ENCODE results near the gene ITGB1.
"Not testable (repeated sequence)": the region's sequence is repeated elsewhere in the genome, so short reads cannot be mapped to it uniquely, and the experiment has no call there.

ITGB1 gene

GRCh38 chr10:32901815-32902214, 56.2 kb downstream of the ITGB1 start:
- CTCF ChIA-PET = no interaction called here
- Histone ChIP-seq H3K27me3 (replicated peaks in 2 of 5; ENCODE audit: control insufficient read depth in 4 of 5, insufficient read depth in 5 of 5, low read length in 4 of 5) (no peaks in the 10 kb centered on the region), H3K36me3 (ENCODE audit: control insufficient read depth in 4 of 4, insufficient read depth in 4 of 4, low read length in 3 of 4) (peaks cover 4 to 35% (median 18%) of the 10 kb centered on the region in 4 experiments), H3K4me3 (ENCODE audit: control insufficient read depth in 1 of 7, extremely low read depth in 1 of 7, insufficient read depth in 4 of 7, low read depth in 2 of 7, low read length in 6 of 7) (no peak overlapping the region), H3K9me3 (ENCODE audit: control extremely low read depth in 1 of 5, control insufficient read depth in 4 of 5, insufficient read depth in 2 of 5, low read depth in 1 of 5, low read length in 4 of 5) (no peaks in the 10 kb centered on the region), H3K27ac (ENCODE audit: insufficient read depth in 1 of 2, low read depth in 1 of 2, low read length in 2 of 2, poor library complexity in 1 of 2, severe bottlenecking in 2 of 2) (no peak overlapping the region), H3K4me1 (ENCODE audit: control extremely low read depth in 1 of 4, control insufficient read depth in 4 of 4, insufficient read depth in 4 of 4, low read length in 3 of 4) (no peaks in the 10 kb centered on the region)
- no peak for DNase-seq
- POLR2A ChIA-PET = no interaction called here
- 100% methylated on average over 6 of the region's 9 CpGs for WGBS (ENCODE audit: insufficient coverage)

GRCh38 chr10:32895200-32895968, 62.6 kb downstream of the ITGB1 start:
- DNase-seq; H3K27me3 ChIP-seq (replicated peaks in 2 of 5; ENCODE audit: control insufficient read depth in 4 of 5, insufficient read depth in 5 of 5, low read length in 4 of 5); POLR2A ChIA-PET; H3K36me3 ChIP-seq (ENCODE audit: control insufficient read depth in 4 of 4, insufficient read depth in 4 of 4, low read length in 3 of 4); H3K4me1 ChIP-seq (ENCODE audit: control extremely low read depth in 1 of 4, control insufficient read depth in 4 of 4, insufficient read depth in 4 of 4, low read length in 3 of 4); H3K27ac ChIP-seq (ENCODE audit: insufficient read depth in 1 of 2, low read depth in 1 of 2, low read length in 2 of 2, poor library complexity in 1 of 2, severe bottlenecking in 2 of 2); CTCF ChIA-PET; H3K4me3 ChIP-seq (ENCODE audit: control insufficient read depth in 1 of 7, extremely low read depth in 1 of 7, insufficient read depth in 4 of 7, low read depth in 2 of 7, low read length in 6 of 7); H3K9me3 ChIP-seq (ENCODE audit: control extremely low read depth in 1 of 5, control insufficient read depth in 4 of 5, insufficient read depth in 2 of 5, low read depth in 1 of 5, low read length in 4 of 5): not testable (repeated sequence)
- 98% methylated on average over 5 of the region's 7 CpGs for WGBS (ENCODE audit: insufficient coverage)

GRCh38 chr10:32893916-32894664, 63.9 kb downstream of the ITGB1 start:
- H3K27me3 ChIP-seq (replicated peaks in 2 of 5; ENCODE audit: control insufficient read depth in 4 of 5, insufficient read depth in 5 of 5, low read length in 4 of 5) = no peaks in the 10 kb centered on the region
- H3K4me3 ChIP-seq (ENCODE audit: control insufficient read depth in 1 of 7, extremely low read depth in 1 of 7, insufficient read depth in 4 of 7, low read depth in 2 of 7, low read length in 6 of 7) = no peak overlapping the region
- WGBS (ENCODE audit: insufficient coverage) = 83% methylated on average over 1 of the region's 2 CpGs
- CTCF ChIA-PET = no interaction called here
- POLR2A ChIA-PET = no interaction called here
- H3K27ac ChIP-seq (ENCODE audit: insufficient read depth in 1 of 2, low read depth in 1 of 2, low read length in 2 of 2, poor library complexity in 1 of 2, severe bottlenecking in 2 of 2) = no peak overlapping the region
- peaks cover 0 to 7% (median 6%) of the 10 kb centered on the region in 4 experiments for H3K36me3 ChIP-seq (ENCODE audit: control insufficient read depth in 4 of 4, insufficient read depth in 4 of 4, low read length in 3 of 4)
- DNase-seq = no peak
- H3K4me1 ChIP-seq (ENCODE audit: control extremely low read depth in 1 of 4, control insufficient read depth in 4 of 4, insufficient read depth in 4 of 4, low read length in 3 of 4) = peaks cover 0 to 7% (median 0%) of the 10 kb centered on the region in 4 experiments
- no peaks in the 10 kb centered on the region for H3K9me3 ChIP-seq (ENCODE audit: control extremely low read depth in 1 of 5, control insufficient read depth in 4 of 5, insufficient read depth in 2 of 5, low read depth in 1 of 5, low read length in 4 of 5)

GRCh38 chr10:32893434-32893833, 64.6 kb downstream of the ITGB1 start:
- Histone ChIP-seq H3K36me3 (ENCODE audit: control insufficient read depth in 4 of 4, insufficient read depth in 4 of 4, low read length in 3 of 4) (peaks cover 0 to 6% (median 2%) of the 10 kb centered on the region in 4 experiments), H3K27ac (ENCODE audit: insufficient read depth in 1 of 2, low read depth in 1 of 2, low read length in 2 of 2, poor library complexity in 1 of 2, severe bottlenecking in 2 of 2) (no peak overlapping the region), H3K4me1 (ENCODE audit: control extremely low read depth in 1 of 4, control insufficient read depth in 4 of 4, insufficient read depth in 4 of 4, low read length in 3 of 4) (peaks cover 0 to 7% (median 0%) of the 10 kb centered on the region in 4 experiments), H3K9me3 (ENCODE audit: control extremely low read depth in 1 of 5, control insufficient read depth in 4 of 5, insufficient read depth in 2 of 5, low read depth in 1 of 5, low read length in 4 of 5) (no peaks in the 10 kb centered on the region), H3K27me3 (replicated peaks in 2 of 5; ENCODE audit: control insufficient read depth in 4 of 5, insufficient read depth in 5 of 5, low read length in 4 of 5) (no peaks in the 10 kb centered on the region), H3K4me3 (ENCODE audit: control insufficient read depth in 1 of 7, extremely low read depth in 1 of 7, insufficient read depth in 4 of 7, low read depth in 2 of 7, low read length in 6 of 7) (no peak overlapping the region)
- WGBS (ENCODE audit: insufficient coverage) = no CpG with 5 or more reads among the region's 3 CpGs
- ChIA-PET POLR2A (no interaction called here), CTCF (no interaction called here)
- DNase-seq = no peak

- H3K27ac ChIP-seq (ENCODE audit: insufficient read depth in 1 of 2, low read depth in 1 of 2, low read length in 2 of 2, poor library complexity in 1 of 2, severe bottlenecking in 2 of 2) = no peak overlapping the region
- no peaks in the 10 kb centered on the region for H3K36me3 ChIP-seq (ENCODE audit: control insufficient read depth in 4 of 4, insufficient read depth in 4 of 4, low read length in 3 of 4)
- no peaks in the 10 kb centered on the region for H3K27me3 ChIP-seq (replicated peaks in 2 of 5; ENCODE audit: control insufficient read depth in 4 of 5, insufficient read depth in 5 of 5, low read length in 4 of 5)
- no peaks in the 10 kb centered on the region for H3K9me3 ChIP-seq (ENCODE audit: control extremely low read depth in 1 of 5, control insufficient read depth in 4 of 5, insufficient read depth in 2 of 5, low read depth in 1 of 5, low read length in 4 of 5)
- 96% methylated on average over 8 of the region's 8 CpGs for WGBS (ENCODE audit: insufficient coverage)
- ChIA-PET POLR2A (no interaction called here), CTCF (no interaction called here)
- H3K4me3 ChIP-seq (ENCODE audit: control insufficient read depth in 1 of 7, extremely low read depth in 1 of 7, insufficient read depth in 4 of 7, low read depth in 2 of 7, low read length in 6 of 7) = no peak overlapping the region
- DNase-seq = no peak
- peaks cover 0 to 7% (median 0%) of the 10 kb centered on the region in 4 experiments for H3K4me1 ChIP-seq (ENCODE audit: control extremely low read depth in 1 of 4, control insufficient read depth in 4 of 4, insufficient read depth in 4 of 4, low read length in 3 of 4)
Measured at GRCh38 chr10:32891261-32891660, 66.8 kb downstream of the ITGB1 start.

- CTCF ChIA-PET = no interaction called here
- H3K9me3 ChIP-seq (ENCODE audit: control extremely low read depth in 1 of 5, control insufficient read depth in 4 of 5, insufficient read depth in 2 of 5, low read depth in 1 of 5, low read length in 4 of 5) = no peaks in the 10 kb centered on the region
Measured at GRCh38 chr10:32890444-32890843, 67.6 kb downstream of the ITGB1 start.

GRCh38 chr10:32889631-32890212, 68.3 kb downstream of the ITGB1 start:
- Histone ChIP-seq H3K27ac (ENCODE audit: insufficient read depth in 1 of 2, low read depth in 1 of 2, low read length in 2 of 2, poor library complexity in 1 of 2, severe bottlenecking in 2 of 2) (no peak overlapping the region), H3K4me3 (ENCODE audit: control insufficient read depth in 1 of 7, extremely low read depth in 1 of 7, insufficient read depth in 4 of 7, low read depth in 2 of 7, low read length in 6 of 7) (no peak overlapping the region), H3K4me1 (ENCODE audit: control extremely low read depth in 1 of 4, control insufficient read depth in 4 of 4, insufficient read depth in 4 of 4, low read length in 3 of 4) (peaks cover 0 to 7% (median 0%) of the 10 kb centered on the region in 4 experiments), H3K27me3 (replicated peaks in 2 of 5; ENCODE audit: control insufficient read depth in 4 of 5, insufficient read depth in 5 of 5, low read length in 4 of 5) (no peaks in the 10 kb centered on the region), H3K36me3 (ENCODE audit: control insufficient read depth in 4 of 4, insufficient read depth in 4 of 4, low read length in 3 of 4) (no peaks in the 10 kb centered on the region), H3K9me3 (ENCODE audit: control extremely low read depth in 1 of 5, control insufficient read depth in 4 of 5, insufficient read depth in 2 of 5, low read depth in 1 of 5, low read length in 4 of 5) (no peaks in the 10 kb centered on the region)
- peak in 1 of 3 donors; percentile 17 for DNase-seq
- CTCF ChIA-PET = interaction anchor here (0.6 kb wide), 1 partner anchor 39 kb away, joined by 3 read pairs; no protein-coding TSS in a partner anchor
- POLR2A ChIA-PET = no interaction called here
- WGBS (ENCODE audit: insufficient coverage) = no CpG with 5 or more reads among the region's 1 CpG

More at GRCh38 chr10:32890444-32890843, 67.6 kb downstream of the ITGB1 start:
- no peak overlapping the region for H3K27ac ChIP-seq (ENCODE audit: insufficient read depth in 1 of 2, low read depth in 1 of 2, low read length in 2 of 2, poor library complexity in 1 of 2, severe bottlenecking in 2 of 2)
- peaks cover 0 to 7% (median 0%) of the 10 kb centered on the region in 4 experiments for H3K4me1 ChIP-seq (ENCODE audit: control extremely low read depth in 1 of 4, control insufficient read depth in 4 of 4, insufficient read depth in 4 of 4, low read length in 3 of 4)
- POLR2A ChIA-PET = no interaction called here
- DNase-seq = no peak
- no peaks in the 10 kb centered on the region for H3K36me3 ChIP-seq (ENCODE audit: control insufficient read depth in 4 of 4, insufficient read depth in 4 of 4, low read length in 3 of 4)
- H3K27me3 ChIP-seq (replicated peaks in 2 of 5; ENCODE audit: control insufficient read depth in 4 of 5, insufficient read depth in 5 of 5, low read length in 4 of 5) = no peaks in the 10 kb centered on the region
- H3K4me3 ChIP-seq (ENCODE audit: control insufficient read depth in 1 of 7, extremely low read depth in 1 of 7, insufficient read depth in 4 of 7, low read depth in 2 of 7, low read length in 6 of 7) = no peak overlapping the region
- 83% methylated on average over 1 of the region's 3 CpGs for WGBS (ENCODE audit: insufficient coverage)
